Measurements from ENCODE around the gene CNTNAP2. TPM values are rescaled to one million over a fixed set of nuclear protein-coding genes. Genes with fewer than 3 reads are reported as not detected.

Gene CNTNAP2
- total and polyA plus RNA-seq, 2 of the 8 experiments (the other 6 are each of a cell fraction or from before 2014, with no cell fraction given), result 27.9 to 71.0 TPM

DNA sequence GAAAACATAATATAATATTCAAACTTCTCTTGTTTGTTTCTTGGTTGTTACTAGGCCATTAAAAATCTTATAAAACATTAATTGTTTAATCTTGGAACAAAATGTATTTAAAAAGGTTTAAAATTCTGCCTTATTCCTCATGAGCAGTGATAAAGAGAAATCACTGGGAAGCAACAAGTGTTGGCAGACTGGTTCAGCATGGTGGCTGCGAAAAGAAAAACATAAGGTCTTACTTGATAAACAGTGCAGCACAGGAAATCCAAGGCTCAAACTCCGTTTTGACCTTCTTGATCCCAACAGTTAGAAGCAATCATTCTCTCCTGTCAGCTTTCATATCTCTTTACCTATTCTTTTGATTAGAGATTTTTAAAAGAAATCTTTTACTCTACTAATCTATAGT, 530.8 kb downstream of the CNTNAP2 start:
- H3K9ac ChIP-seq (replicated peaks in 1 of 4; ENCODE audit: extremely low read depth in 1 of 4, low read depth in 3 of 4, low read length in 3 of 4), result no peak overlapping the region
- CTCF ChIA-PET (ENCODE audit: partially characterized antibody), result interaction anchor here (1.2 to 1.5 kb wide), 2 partner anchors 13 to 1563 kb away, joined by 3 read pairs; no protein-coding TSS in a partner anchor

More for the DNA sequence above, 530.8 kb downstream of the CNTNAP2 start:
- no peak overlapping the region for H3K4ac ChIP-seq (replicated peaks; ENCODE audit: insufficient read length, low read depth, low read length)
- no peak overlapping the region for H2AFZ ChIP-seq (ENCODE audit: low read length)
- H4K8ac ChIP-seq (ENCODE audit: extremely low read depth, insufficient read depth, low read length), result no peak overlapping the region
- H3K27me3 ChIP-seq (replicated peaks in 1 of 4; ENCODE audit: control insufficient read depth in 3 of 4, extremely low read depth in 1 of 4, insufficient read depth in 3 of 4, low read length in 3 of 4), result no peaks in the 10 kb centered on the region
- H2BK12ac ChIP-seq (ENCODE audit: low read depth, low read length), result no peak overlapping the region
- FAIRE-seq (no peak), DNase-seq (ENCODE audit: low read depth in 1 of 2, low spot score in 2 of 2) (no peak)
- H4K20me1 ChIP-seq (replicated peaks in 1 of 2; ENCODE audit: control insufficient read depth in 1 of 2, insufficient read depth in 2 of 2, low read length in 2 of 2), result no peaks in the 10 kb centered on the region
- H3K9me3 ChIP-seq (ENCODE audit: insufficient read depth in 2 of 2, low read depth in 1 of 2, low read length in 1 of 2), result no peaks in the 10 kb centered on the region
- H3K23ac ChIP-seq (ENCODE audit: insufficient read length), result no peak overlapping the region
- no peak overlapping the region for H2BK5ac ChIP-seq (ENCODE audit: low read depth, low read length)
- H2AK5ac ChIP-seq (ENCODE audit: low read depth, low read length), result no peak overlapping the region
- no peak overlapping the region for H3K27ac ChIP-seq (ENCODE audit: low read depth, low read length)
- peaks cover 2% of the 10 kb centered on the region; the same call in 1 of the 2 replicates for H3K23me2 ChIP-seq (ENCODE audit: low read depth, low read length)
- no peak overlapping the region for H4K91ac ChIP-seq (replicated peaks; ENCODE audit: insufficient read length, low read length)
- POLR2A ChIA-PET (ENCODE audit: partially characterized antibody), result no interaction called here
- H3K79me2 ChIP-seq (ENCODE audit: control insufficient read depth in 1 of 2, insufficient read depth in 2 of 2, low read length in 2 of 2), result no peaks in the 10 kb centered on the region
- H2BK20ac ChIP-seq (ENCODE audit: low read length), result no peak overlapping the region
- 98% methylated on average over 2 of the region's 2 CpGs; no CpG with 5 or more reads in 1 of the 2 experiments for WGBS, 2 experiments (ENCODE audit: extremely low coverage in 1 of 2, insufficient coverage in 1 of 2, insufficient read length in 1 of 2, insufficient replicate concordance in 2 of 2, low coverage in 1 of 2, low lambda C conversion rate in 2 of 2, missing lambda C conversion rate in 1 of 2)
- no peak overlapping the region for H3K4me3 ChIP-seq (ENCODE audit: extremely low read depth in 1 of 4, insufficient read depth in 2 of 4, low read depth in 3 of 4, low read length in 4 of 4)
- no peak overlapping the region for H2BK15ac ChIP-seq (ENCODE audit: low read length)
- no peak overlapping the region for H4K5ac ChIP-seq (ENCODE audit: insufficient read length, low read depth, low read length)
- no peak overlapping the region for H3K4me2 ChIP-seq (ENCODE audit: insufficient read depth in 1 of 2, low read depth in 2 of 2, low read length in 2 of 2)
- no peaks in the 10 kb centered on the region for H3K36me3 ChIP-seq (ENCODE audit: control insufficient read depth in 2 of 4, insufficient read depth in 4 of 4, low read length in 3 of 4)
- H3K18ac ChIP-seq (ENCODE audit: extremely low read depth, low read length), result no peak overlapping the region
- H3K56ac ChIP-seq (replicated peaks; ENCODE audit: insufficient read length, low read depth, low read length), result no peak overlapping the region
- no peaks in the 10 kb centered on the region for H3K4me1 ChIP-seq (replicated peaks in 1 of 4; ENCODE audit: control insufficient read depth in 3 of 4, insufficient read depth in 4 of 4, low read length in 3 of 4)
- TF ChIP-seq HDAC6 (IDR thresholded peaks at IDR 0.05; ENCODE audit: low read depth, low read length), result no peak
- no peak for TF ChIP-seq RNF2 (IDR thresholded peaks at IDR 0.05; ENCODE audit: borderline replicate concordance, low read depth, low read length, missing control alignments, poor library complexity, severe bottlenecking)
- no peak for TF ChIP-seq GTF2F1 (IDR thresholded peaks at IDR 0.05; ENCODE audit: borderline replicate concordance, low read depth, low read length)
- H3K79me1 ChIP-seq (ENCODE audit: low read depth, low read length), result no peaks in the 10 kb centered on the region
- no peak overlapping the region for H3K14ac ChIP-seq (ENCODE audit: insufficient read length)
- H2BK120ac ChIP-seq (replicated peaks; ENCODE audit: low read depth, low read length), result no peak overlapping the region
